Middle frontal gyrus (tissue), 1 donor: ENCODE results near the gene FAM181A.

Experiments used
- DNase-seq: peaks from one replicate; pipeline ENCODE4 v3.0.0-alpha.2; 2015; ENCODE audit warnings: low spot score; ENCODE audit errors: extremely low spot score

FAM181A gene

DNA sequence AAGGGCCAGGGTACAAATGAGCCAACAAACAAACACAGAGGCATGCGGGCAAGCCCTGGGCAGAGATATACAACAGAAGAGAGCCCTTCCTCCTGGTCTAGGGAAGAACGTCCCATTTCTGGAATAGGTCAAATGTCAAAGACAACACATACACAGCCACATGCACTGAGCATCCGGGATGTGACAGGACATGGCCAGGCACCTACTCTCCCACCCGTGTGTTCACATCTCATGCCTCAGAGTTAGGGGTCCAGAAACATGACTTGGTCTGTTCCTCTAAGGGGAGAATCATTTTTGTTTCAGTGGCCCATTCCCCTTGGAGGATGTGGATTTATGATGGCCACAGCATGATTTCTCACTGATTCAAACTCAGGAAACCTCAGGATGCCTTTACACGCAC, 50.0 kb downstream of the FAM181A start:
- no peak for DNase-seq

DNA sequence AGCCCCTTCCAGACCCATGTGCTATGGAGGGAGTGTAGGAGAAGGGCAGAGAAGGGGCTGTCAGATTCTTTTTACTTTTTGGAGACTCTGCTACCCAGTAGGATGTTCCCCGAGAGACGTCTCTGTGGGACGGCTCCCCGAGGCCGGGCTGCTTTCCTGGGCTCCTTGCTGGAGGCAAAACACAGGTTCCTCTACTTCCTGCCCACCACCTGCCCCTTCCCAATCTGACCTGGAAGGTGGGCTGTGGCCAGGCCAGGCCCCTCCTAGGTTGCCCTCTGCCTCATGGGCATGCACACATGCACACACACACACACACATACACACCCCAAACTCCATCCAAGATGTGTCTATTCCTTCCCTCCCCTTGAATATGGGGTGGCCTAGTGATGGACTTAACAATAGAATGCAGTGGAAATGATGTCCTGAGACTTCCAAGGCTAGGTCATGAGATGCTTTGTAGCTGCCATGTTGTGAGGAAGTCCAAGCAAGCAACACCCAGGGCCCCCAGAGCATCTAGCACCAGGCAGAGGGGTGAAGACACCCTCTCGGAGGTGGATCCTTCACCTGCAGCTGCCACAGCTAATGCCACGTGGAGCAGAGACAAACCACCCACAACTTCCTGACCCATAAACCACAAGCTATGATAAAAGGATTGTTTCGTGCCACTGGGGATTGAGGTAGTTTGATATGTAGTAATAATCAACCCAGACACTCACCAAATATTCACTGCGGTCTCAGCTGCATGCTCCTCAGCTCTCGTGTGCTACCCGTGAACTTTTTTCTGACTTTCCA, 50.8 kb downstream of the FAM181A start:
- DNase-seq = no peak

DNA sequence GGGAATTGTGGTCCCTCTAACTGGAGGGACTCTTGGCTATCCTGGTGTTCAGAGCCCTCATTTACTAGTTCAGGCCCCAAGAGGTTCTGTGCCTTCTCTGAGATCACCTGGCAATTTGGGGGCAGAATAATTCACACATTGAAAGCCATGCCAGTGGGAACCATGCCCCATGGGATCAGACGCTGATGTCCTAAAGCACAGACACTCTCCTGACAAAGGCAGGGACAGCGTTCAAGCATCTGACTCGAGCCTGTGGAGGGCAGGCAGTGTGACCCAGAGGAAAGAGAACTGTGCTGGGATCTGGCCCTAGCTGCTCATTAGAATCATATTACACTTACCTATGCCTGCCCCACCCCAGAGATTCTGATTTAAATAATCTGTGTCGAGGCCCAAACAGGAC, 51.6 kb downstream of the FAM181A start:
- DNase-seq = no peak
